Activated CD8-positive, alpha-beta memory T cell treated with anti-CD3 and anti-CD28 coated beads, Interleukin-2, amount 50 U/mL, for 1 hour (primary cell): ENCODE measurements around the gene FUS.
"Not testable (repeated sequence)": the region's sequence is repeated elsewhere in the genome, so short reads cannot be mapped to it uniquely, and the experiment has no call there.

ENCODE experiments used
- DNase-seq: peaks from one replicate; pipeline ENCODE4 v3.0.0-alpha.2; 2020; ENCODE audit errors: extremely low read depth

FUS gene

DNA sequence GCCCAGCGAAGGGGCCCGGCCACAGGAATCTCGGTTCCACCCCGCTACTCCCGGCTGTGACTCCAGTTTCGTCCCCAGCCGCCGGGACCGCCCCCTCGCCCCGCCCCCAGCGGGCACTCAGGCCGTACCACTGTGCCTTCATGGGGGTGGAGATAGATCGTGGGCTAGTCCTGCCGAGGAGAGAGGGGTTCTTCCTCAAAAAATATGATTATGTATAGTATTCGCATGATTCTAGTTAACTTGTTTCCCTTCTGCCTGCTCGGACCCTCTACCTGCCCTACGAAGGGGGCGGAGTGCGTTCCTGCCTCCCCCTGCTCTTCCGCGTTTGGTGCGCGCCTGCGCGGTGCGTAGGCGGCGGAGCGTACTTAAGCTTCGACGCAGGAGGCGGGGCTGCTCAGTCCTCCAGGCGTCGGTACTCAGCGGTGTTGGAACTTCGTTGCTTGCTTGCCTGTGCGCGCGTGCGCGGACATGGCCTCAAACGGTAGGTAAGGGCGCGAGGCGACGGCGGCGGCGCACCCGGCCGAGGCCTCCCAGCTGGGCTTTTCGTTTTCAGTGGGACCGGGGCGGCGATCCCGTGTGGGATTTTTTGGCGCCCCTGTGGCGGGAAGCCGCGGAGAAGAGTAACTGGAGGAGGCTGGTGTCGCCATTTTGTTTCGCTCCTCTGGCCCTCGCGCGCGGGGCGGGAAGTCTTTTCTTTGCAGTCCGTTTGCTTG is at the start of gene FUS:
Gene FUS (plus strand): TSS at position 393 of the 713 bp plus-strand sequence. CDS start 76 bp downstream, at position 469.
- DNase-seq: peak; percentile 79

GRCh38 chr16:31130336-31130891 is 49.5 kb upstream of the FUS start:
- DNase-seq: no peak

DNA sequence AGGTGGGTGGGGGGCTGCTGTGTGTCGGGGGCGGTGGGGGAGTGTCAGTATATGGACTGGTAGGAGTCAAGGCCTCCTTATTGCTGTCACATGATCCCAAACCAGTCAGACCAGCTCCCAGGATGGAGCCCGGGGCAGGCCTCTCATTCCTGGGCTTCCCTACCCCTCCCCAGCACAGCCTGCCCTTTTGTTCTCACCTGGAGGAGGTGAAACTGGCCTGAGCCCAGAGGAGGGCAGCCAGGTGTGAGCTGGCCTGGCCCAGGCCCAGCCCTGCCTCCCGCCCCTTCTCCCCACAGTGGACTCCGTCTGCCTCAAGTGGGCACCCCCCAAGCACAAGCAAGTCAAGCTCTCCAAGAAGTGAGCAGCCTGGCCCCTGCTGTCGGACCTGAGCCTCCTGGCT is 49.0 kb upstream of the FUS start:
- no peak for DNase-seq

GRCh38 chr16:31131416-31131815 is 48.5 kb upstream of the FUS start:
- DNase-seq: no peak

- no peak for DNase-seq
These were observed 48.1 kb upstream of the FUS start for GRCh38 chr16:31131841-31132271.

- DNase-seq: no peak
These were observed 47.5 kb upstream of the FUS start for GRCh38 chr16:31132303-31132979.

DNA sequence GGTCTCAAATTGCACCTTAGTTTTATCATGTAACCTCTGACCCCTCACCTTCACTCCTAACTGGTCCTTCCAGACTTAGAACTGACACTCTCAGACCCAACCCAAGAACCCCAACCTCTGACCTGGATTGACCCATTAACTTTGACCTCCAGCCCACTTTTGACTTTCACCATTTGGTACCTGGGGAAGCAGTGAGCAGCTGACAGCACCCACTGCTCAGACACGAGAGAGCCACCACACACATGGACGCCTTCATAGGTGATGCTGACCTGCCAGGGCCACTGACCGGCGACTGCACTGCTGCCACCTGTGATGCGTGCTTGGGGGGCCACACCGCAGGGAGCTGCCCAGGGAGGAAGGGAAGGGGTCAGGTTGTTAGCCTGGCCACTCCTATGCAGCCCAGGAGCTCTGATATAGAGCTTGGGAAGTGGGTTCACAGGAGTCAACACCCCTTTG is 46.9 kb upstream of the FUS start:
- no peak for DNase-seq

DNA sequence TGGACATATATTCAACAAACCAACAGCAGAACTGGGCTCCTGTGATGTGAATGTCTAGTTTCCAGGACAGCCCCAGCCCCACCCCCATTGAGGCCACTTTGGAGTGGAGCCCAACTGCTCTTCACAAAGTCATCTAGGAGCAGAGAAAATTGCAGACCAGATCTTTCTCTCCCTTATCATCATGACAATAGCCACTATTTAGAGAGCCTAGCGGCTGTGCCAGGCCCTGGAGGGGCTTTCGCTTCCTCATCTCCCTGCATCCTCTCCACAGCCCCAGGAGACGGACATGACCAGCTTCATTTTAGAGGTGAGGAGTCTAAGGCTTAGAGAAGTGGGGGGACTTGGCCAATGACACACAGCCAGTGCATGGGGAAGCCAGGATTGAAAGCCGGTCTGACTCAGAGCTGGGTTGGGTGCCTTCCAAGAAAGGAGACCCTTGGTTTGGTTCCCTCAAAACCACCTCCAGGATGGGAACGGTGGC is 45.8 kb upstream of the FUS start:
- DNase-seq: no peak

DNA sequence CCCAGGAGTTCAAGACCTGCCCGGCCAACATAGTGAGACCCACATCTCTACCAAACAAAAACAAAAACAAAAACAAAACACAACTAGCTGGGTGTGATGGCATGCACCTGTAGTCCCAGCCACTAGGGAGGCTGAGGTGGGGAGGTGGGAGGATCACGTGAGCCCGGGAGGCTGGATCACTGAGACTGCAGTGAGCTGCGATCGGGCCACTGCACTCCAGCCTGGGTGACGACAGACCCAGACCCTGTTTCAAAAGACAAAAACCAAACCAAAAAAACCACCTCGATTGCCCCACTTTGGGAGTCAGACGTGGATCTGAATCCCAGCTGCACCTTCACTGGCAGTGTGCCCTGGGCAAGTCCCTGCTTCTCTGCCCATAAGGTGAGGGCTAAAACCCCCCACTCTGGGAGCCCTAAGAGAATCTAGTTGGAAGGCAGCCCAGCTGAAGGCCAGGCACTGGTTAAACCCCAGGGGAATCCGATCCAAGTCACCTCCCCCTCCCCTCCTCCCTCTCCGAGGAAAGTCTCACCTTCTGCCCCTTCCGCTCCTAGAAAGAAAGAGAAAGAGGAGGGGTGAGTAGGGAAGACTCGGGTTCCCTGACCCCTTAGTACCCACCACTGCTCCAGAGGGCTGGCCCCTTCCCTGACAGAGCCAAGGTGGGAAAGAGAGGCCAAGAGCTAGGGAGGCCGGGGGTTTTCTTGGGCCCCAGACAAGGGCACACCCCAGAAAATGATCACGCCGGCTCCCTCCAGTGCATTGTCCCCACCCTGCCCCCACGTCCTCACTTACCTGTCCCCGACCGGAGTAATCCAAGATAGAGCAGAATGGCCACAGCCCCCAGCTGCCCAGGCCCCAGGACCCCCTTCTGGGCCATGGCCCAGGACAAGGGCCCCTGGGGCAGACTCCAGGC is 45.1 kb upstream of the FUS start:
- no peak for DNase-seq

GRCh38 chr16:31135535-31136286 is 44.2 kb upstream of the FUS start, which contains the start of gene PRSS8:
Gene PRSS8 (minus strand): TSS chr16:31135727. CDS start chr16:31135498, 229 bp downstream.
- no peak for DNase-seq

DNA sequence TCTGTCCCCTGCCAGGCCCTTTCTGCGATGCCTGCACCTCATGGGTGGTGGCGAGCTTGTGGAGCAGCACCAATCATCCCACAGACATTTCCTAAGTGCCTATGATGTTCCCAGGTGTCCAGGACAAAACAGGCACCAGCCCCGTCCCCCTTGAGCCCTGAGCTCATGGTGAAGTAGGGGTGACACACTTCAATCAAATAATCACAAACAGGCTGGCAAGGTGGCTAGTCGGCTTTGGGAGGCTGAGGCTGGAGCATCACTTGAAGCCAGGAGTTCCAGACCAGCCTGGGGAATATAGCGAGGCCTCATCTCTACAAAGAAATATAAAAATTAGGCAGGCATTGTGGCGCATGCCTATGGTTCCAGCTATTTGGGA is 43.7 kb upstream of the FUS start:
- no peak for DNase-seq

DNA sequence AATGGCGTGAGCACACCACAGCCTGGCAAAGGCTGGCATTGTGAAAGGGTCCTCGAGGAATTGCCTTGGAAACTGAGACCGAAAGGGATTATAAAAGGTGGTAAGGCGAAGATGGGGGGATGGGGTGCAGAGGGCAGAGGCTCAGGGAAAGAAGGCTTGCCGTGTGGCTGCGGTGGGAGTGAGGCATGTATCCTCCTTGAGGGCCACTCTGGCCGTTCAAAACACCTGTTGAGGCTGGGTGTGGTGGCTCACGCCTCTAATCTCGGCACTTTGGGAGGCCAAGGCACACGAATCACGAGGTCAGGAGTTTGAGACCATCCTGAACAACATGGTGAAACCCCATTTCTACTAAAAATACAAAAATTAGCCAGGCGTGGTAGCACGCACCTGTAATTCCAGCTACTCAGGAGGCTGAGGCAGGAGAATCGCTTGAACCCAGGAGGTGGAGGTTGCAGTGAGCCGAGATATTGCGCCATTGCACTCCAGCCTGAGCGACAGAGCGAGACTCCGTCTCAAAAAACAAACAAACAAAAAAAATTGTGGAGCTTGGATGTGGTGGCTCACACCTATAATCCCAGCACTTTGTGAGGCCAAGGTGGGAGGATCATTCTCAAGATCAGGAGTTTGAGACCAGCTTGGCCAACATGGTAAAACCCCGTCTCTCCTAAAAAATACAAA is 43.0 kb upstream of the FUS start:
- not testable (repeated sequence) for DNase-seq

DNA sequence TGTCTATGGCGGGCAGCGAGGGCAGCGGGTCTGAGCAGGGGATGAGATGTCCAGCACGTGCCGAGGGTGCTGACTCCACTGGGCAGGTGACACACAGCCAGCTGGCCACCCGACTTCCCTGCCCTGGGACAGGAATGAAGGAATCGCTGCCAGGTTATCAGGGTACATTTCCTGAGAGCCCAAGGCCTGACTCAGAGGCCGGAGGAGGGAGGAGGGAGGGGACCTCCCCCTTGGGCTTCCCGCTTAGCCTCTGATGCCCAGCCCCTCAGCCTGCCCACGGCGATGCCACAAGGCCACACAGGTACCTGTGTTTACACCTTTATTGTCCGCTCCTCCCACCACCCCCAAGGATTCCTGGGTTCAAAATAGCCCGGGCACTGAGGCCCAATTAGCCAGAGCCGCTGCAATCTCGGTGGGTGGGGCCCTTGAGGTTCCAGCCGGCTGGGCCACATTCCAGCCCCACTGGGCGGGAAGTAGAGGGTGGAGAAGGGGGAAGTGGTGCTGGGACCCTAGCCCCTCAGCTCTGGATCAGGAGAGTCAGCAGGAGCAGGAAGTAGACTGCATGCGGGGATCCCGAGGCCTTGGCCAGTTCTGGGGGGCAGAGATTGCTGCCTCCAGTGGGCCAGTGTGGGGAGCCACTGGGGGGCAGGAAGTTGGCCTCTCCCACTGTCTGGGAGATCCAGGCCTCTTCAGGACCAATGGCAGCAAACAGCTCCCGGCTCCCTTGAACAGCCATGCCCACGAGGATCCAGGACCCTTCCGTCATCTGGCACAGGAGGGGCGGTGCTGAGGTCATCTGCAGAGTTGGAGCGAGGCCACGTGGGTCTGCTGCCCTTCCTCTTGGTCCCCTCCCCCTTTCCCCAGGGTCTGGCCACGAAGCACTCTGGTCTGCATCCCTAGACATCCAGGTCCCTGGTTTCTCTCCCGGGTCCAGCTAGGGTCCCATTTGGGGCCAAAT is 41.0 kb upstream of the FUS start:
- no peak for DNase-seq

DNA sequence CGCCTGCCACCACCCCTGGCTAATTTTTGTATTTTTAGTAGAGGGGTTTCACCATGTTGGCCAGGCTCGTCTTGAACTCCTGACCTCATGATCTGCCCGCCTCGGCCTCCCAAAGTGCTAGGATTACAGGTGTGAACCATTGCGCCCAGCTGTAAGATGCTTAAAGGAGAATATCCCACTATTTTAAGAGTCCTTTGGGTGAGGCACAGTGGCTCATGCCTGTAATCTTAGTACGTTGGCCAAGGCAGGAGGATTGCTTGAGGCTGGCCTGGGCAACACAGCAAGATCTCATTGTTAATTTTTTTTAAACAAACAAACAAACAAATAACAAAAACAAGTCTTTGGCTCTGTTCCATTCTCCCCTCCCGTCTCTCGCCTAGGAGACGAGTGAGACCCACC is 38.9 kb upstream of the FUS start:
- DNase-seq: not testable (repeated sequence)

DNA sequence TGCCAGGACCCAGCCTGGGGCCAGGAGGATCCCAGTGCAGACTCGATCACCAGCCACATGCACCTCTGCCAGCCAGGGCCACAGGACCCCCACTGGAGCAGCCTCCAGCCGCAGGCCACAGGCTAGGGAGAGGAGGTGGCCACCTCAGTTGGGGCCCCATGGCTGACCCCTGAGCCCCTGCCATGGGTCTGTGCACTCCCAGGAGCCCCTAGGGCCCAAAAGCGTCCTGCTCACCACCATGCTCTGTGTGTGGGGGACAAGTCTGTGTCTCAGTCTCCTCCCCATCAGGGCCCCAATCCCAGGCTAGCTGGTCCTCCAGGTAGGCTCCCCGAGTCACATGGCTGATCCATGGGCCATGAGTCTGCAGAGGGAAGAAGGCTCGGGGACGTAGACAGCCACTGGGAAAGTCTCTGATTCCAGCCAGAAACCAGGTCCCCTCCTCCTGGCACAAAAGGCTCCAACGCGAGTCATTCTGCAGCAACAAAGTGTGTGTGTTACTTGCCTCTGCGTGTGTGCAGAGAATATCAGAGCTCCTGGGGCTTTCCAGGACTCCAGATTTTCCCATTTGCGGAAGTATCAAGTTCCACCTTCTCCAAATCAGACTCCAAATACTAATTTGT is 38.3 kb upstream of the FUS start:
- no peak for DNase-seq

GRCh38 chr16:31142109-31143010 is 37.6 kb upstream of the FUS start:
- peak; percentile 84 for DNase-seq

DNA sequence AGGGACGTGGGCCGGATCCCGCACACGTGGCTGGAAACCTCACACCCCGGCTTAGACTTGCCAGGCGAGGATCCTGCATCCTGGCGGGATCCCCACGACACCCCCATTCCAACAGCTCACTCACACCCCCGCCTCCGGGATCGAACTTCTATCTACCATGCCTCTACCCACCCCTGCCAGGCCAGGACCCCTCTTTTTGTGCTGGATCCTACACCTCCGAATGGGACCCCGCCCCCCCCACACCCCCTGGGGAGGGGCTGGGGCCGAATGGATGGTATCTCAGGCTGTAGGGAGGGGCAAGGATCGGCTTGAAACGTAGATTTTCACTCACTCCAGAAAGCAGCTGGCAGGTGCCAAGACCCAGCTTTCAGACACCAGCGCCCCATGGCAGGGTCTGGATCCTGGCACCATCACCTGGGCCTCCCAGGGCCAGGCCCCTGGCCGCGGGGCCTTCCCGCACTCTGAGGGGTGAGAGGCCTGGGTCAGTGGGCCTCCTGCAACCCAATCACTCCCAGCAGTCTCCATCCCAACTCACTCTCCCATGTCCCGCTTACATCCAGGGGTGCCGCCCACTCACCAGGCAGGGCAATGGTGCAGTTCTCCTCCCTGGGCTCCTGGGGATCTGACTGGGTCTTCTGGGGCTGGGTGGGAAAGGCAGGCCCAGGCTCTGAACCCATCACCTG is 36.8 kb upstream of the FUS start:
- DNase-seq: no peak
